Fibroblast of lung (primary cell): ENCODE data around the gene KLHDC7B. TPM values are rescaled to one million over a fixed set of nuclear protein-coding genes. Genes with fewer than 3 reads are reported as not detected.

Experiments used
- DNase-seq, 2 donors: peaks; one replicate each; pipeline versions ENCODE4 v3.0.0 to v3.0.0-alpha.2; 2010; ENCODE audit warnings: low read depth in 2 of 2
- H2AFZ ChIP-seq: 2 replicates; pipeline ENCODE4 v1.5.1; 2012; ENCODE audit warnings: low read length, control low read depth, inconsistent platforms
- H3K27ac ChIP-seq: 2 replicates; pipeline ENCODE4 v1.5.1; 2011; ENCODE audit warnings: low read length, control low read depth; ENCODE audit not compliant: insufficient read depth
- H3K27me3 ChIP-seq: 2 replicates; pipeline ENCODE4 v1.5.1; 2011; ENCODE audit warnings: mild to moderate bottlenecking, low read length; ENCODE audit not compliant: control insufficient read depth, insufficient read depth
- H3K36me3 ChIP-seq: 2 replicates; pipeline ENCODE4 v1.5.1; 2011; ENCODE audit warnings: low read length; ENCODE audit not compliant: control insufficient read depth, insufficient read depth
- H3K4me1 ChIP-seq: 2 replicates; pipeline ENCODE4 v1.5.1; 2011; ENCODE audit warnings: low read length; ENCODE audit not compliant: control insufficient read depth, insufficient read depth; ENCODE audit errors: extremely low read depth
- H3K4me2 ChIP-seq: 2 replicates; pipeline ENCODE4 v1.5.1; 2011; ENCODE audit warnings: low read length, control low read depth; ENCODE audit not compliant: insufficient read depth; ENCODE audit errors: extremely low read depth
- H3K4me3 ChIP-seq, 4 experiments: fragments of 200-600 bp in 1 of 4; sonication (generic) in 1 of 4; replicated peaks in 1 of 4; 2 replicates each; pipeline ENCODE4 v1.5.1; 2011 to 2016; ENCODE audit warnings: low read length in 4 of 4, low read depth in 3 of 4, mild to moderate bottlenecking in 3 of 4, control low read depth in 2 of 4, inconsistent platforms in 1 of 4, mixed read lengths in 1 of 4; ENCODE audit not compliant: insufficient read depth in 1 of 4; ENCODE audit errors: control extremely low read depth in 1 of 4
- H3K79me2 ChIP-seq: 2 replicates; pipeline ENCODE4 v1.5.1; 2012; ENCODE audit warnings: mild to moderate bottlenecking, low read length, inconsistent platforms; ENCODE audit not compliant: control insufficient read depth, insufficient read depth
- H3K9ac ChIP-seq: 2 replicates; pipeline ENCODE4 v1.5.1; 2011; ENCODE audit warnings: mild to moderate bottlenecking, low read length, control low read depth; ENCODE audit not compliant: insufficient read depth
- H3K9me3 ChIP-seq: 2 replicates; pipeline ENCODE4 v1.5.1; 2012; ENCODE audit warnings: low read depth, low read length; ENCODE audit not compliant: control insufficient read depth, insufficient read depth
- H4K20me1 ChIP-seq: 2 replicates; pipeline ENCODE4 v1.5.1; 2011; ENCODE audit warnings: low read length; ENCODE audit not compliant: control insufficient read depth, insufficient read depth; ENCODE audit errors: extremely low read depth
- EZH2 ChIP-seq: IDR thresholded peaks from 2 replicates; pipeline ENCODE4 v1.5.1; 2012; ENCODE audit warnings: low read length, control low read depth, mild to moderate bottlenecking; ENCODE audit errors: missing control alignments
- polyA plus RNA-seq, 2 donors: library from polyadenylated mRNA; depleted of rRNA in 1 of 2; stranded (reverse) in 1 of 2; unstranded in 1 of 2; fragments of >200 nt; gene quantifications; 2 replicates each; pipeline ENCODE4 v1.2.1, GENCODE V29; 2011 to 2012; ENCODE audit warnings: missing spikeins in 1 of 2
- total RNA-seq: library from RNA; depleted of rRNA; stranded (reverse); fragments of >200 nt; gene quantifications from 2 replicates; pipeline ENCODE4 v1.2.1, GENCODE V29; 2014
- TF ChIP-seq, protein P1 (sequence below), 2 donors: IDR thresholded peaks in 1 of 2; conservative IDR thresholded peaks in 1 of 2; 1 replicate in 1 of 2; 2 replicates in 1 of 2; pipeline ENCODE4 v1.5.1; 2011 to 2012; ENCODE audit warnings: low read length in 2 of 2, control low read depth in 1 of 2, inconsistent platforms in 1 of 2, low read depth in 1 of 2, mild to moderate bottlenecking in 1 of 2

The KLHDC7B gene
- total and polyA plus RNA-seq, 2 donors (not counting 1 experiment from before 2014, with no cell fraction given): 0.17 TPM; not detected in 1

DNA sequence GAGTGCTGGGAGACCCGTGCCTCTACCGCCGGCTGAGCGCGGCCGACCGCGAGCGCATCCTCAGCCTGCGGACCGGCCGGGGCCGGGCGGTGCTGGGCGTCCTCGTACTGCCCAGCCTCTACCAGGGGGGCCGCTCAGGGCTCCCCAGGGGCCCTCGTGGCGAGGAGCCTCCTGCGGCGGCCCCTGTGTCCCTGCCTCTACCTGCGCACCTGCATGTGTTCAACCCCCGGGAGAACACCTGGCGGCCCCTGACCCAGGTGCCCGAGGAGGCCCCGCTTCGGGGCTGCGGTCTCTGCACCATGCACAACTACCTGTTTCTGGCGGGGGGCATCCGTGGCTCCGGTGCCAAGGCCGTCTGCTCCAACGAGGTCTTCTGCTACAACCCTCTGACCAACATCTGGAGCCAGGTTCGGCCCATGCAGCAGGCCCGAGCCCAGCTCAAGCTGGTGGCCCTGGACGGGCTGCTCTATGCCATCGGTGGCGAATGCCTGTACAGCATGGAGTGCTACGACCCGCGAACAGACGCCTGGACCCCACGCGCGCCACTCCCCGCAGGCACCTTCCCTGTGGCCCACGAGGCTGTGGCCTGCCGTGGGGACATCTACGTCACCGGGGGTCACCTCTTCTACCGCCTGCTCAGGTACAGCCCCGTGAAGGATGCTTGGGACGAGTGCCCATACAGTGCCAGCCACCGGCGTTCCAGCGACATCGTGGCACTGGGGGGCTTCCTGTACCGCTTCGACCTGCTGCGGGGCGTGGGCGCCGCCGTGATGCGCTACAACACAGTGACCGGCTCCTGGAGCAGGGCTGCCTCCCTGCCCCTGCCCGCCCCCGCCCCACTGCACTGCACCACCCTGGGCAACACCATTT lies 3.5 kb downstream of the KLHDC7B start:
- Histone ChIP-seq H3K4me3 (peak overlapping the region in 1 of 4 experiments; percentile 4), H3K9ac (no peak overlapping the region), H3K9me3 (no peaks in the 10 kb centered on the region), H4K20me1 (no peaks in the 10 kb centered on the region), H3K27me3 (peaks cover 33% of the 10 kb centered on the region), H3K27ac (no peak overlapping the region), H3K36me3 (no peaks in the 10 kb centered on the region), H2AFZ (no peak overlapping the region), H3K79me2 (no peaks in the 10 kb centered on the region), H3K4me2 (no peak overlapping the region), H3K4me1 (peaks cover 2% of the 10 kb centered on the region)
- TF ChIP-seq, protein P1, sequence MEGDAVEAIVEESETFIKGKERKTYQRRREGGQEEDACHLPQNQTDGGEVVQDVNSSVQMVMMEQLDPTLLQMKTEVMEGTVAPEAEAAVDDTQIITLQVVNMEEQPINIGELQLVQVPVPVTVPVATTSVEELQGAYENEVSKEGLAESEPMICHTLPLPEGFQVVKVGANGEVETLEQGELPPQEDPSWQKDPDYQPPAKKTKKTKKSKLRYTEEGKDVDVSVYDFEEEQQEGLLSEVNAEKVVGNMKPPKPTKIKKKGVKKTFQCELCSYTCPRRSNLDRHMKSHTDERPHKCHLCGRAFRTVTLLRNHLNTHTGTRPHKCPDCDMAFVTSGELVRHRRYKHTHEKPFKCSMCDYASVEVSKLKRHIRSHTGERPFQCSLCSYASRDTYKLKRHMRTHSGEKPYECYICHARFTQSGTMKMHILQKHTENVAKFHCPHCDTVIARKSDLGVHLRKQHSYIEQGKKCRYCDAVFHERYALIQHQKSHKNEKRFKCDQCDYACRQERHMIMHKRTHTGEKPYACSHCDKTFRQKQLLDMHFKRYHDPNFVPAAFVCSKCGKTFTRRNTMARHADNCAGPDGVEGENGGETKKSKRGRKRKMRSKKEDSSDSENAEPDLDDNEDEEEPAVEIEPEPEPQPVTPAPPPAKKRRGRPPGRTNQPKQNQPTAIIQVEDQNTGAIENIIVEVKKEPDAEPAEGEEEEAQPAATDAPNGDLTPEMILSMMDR (conservative IDR thresholded peaks at IDR 0.05 in 1 of 2, IDR thresholded peaks at IDR 0.05 in 1 of 2; ENCODE audit: low read depth in 1 of 2, low read length in 2 of 2): no peak
- TF ChIP-seq EZH2: no peak
- no peak for DNase-seq

DNA sequence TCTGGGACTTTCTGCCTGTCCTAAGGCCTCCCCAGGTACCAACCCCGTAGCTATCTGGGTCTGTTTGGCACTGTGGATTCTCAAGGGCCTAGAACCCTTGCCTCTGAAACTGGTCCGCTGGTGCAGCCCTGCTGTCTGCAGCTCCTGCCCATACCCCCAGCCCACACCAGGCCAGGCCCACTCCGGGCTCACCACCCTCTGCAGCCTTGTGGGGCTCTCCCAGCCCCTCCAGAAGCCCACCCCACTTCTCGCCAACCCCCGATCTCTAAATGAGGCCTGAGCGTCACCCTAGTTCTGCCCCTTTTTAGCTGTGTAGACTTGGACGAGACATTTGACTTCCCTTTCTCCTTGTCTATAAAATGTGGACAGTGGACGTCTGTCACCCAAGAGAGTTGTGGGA lies 4.7 kb downstream of the KLHDC7B start:
- no peak overlapping the region for H3K27ac ChIP-seq
- H2AFZ ChIP-seq: no peak overlapping the region
- H3K4me2 ChIP-seq: no peak overlapping the region
- no peak for DNase-seq
- peaks cover 27% of the 10 kb centered on the region for H3K27me3 ChIP-seq
- no peaks in the 10 kb centered on the region for H3K79me2 ChIP-seq
- no peaks in the 10 kb centered on the region for H3K4me1 ChIP-seq
- TF ChIP-seq, protein P1 (conservative IDR thresholded peaks at IDR 0.05 in 1 of 2, IDR thresholded peaks at IDR 0.05 in 1 of 2; ENCODE audit: low read depth in 1 of 2, low read length in 2 of 2): no peak
- TF ChIP-seq EZH2: no peak
- no peaks in the 10 kb centered on the region for H3K36me3 ChIP-seq
- no peak overlapping the region for H3K9ac ChIP-seq
- H4K20me1 ChIP-seq: no peaks in the 10 kb centered on the region
- no peak overlapping the region for H3K4me3 ChIP-seq
- no peaks in the 10 kb centered on the region for H3K9me3 ChIP-seq

DNA sequence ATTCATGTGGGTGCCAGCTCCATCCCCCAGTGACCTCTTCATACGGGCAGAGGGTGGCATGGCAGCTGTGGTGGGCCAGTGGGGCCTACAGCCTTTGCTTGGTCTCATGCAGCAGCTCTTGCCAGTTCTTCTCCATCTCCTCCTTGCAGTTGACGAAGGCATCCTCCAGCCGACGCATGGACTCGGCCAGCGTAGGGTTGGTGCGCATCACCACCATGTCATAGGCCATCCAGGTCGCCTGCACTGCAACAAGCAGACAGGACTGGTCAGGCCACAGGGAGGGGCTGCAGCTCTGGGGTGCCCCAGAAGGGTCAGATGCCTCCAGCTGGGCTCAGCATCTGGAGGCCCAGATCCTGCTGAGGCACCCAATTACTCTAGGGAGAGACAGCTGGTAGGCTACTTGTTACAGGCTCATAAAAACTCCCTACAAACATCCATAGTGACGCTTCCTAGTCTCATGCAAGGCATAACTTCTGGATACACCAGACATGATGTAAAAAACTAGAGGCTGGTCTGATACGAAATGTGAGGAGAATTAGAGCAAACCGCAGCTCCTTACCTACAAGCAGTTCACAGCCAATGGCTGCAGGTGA lies 5.6 kb downstream of the KLHDC7B start:
- no peak overlapping the region for H3K4me2 ChIP-seq
- H3K27me3 ChIP-seq: peaks cover 23% of the 10 kb centered on the region
- DNase-seq: no peak
- no peaks in the 10 kb centered on the region for H3K36me3 ChIP-seq
- H3K4me1 ChIP-seq: no peaks in the 10 kb centered on the region
- no peak overlapping the region for H3K27ac ChIP-seq
- no peaks in the 10 kb centered on the region for H3K79me2 ChIP-seq
- no peak overlapping the region for H2AFZ ChIP-seq
- TF ChIP-seq, protein P1 (conservative IDR thresholded peaks at IDR 0.05 in 1 of 2, IDR thresholded peaks at IDR 0.05 in 1 of 2; ENCODE audit: low read depth in 1 of 2, low read length in 2 of 2): no peak
- no peak for TF ChIP-seq EZH2
- no peak overlapping the region for H3K4me3 ChIP-seq
- no peak overlapping the region for H3K9ac ChIP-seq
- H3K9me3 ChIP-seq: no peaks in the 10 kb centered on the region
- no peaks in the 10 kb centered on the region for H4K20me1 ChIP-seq
